ENCODE data around the gene FRG2.
"Not testable (repeated sequence)": the region's sequence is repeated elsewhere in the genome, so short reads cannot be mapped to it uniquely, and the experiment has no call there.

GRCh38 chr4:189985651-189986243, 41.3 kb downstream of the FRG2 start:
- TF ChIP-seq ZC3H10 (CRISPR knock-in tag; IDR thresholded peaks at IDR 0.05); PATZ1 (CRISPR knock-in tag; IDR thresholded peaks at IDR 0.05; ENCODE audit: borderline replicate concordance); ISL1 (CRISPR knock-in tag; IDR thresholded peaks at IDR 0.05); ZFP30 (CRISPR knock-in tag; IDR thresholded peaks at IDR 0.05); ZNF8 (CRISPR knock-in tag; IDR thresholded peaks at IDR 0.05); ARNTL (CRISPR knock-in tag; IDR thresholded peaks at IDR 0.05; ENCODE audit: borderline replicate concordance, low read depth); RARB (CRISPR knock-in tag; IDR thresholded peaks at IDR 0.05); POU6F1 (CRISPR knock-in tag; IDR thresholded peaks at IDR 0.05; ENCODE audit: borderline replicate concordance, low read depth); TOX (CRISPR knock-in tag; IDR thresholded peaks at IDR 0.05; ENCODE audit: borderline replicate concordance); OSR1 (CRISPR knock-in tag; IDR thresholded peaks at IDR 0.05): not testable (repeated sequence)
- TF ChIP-seq, protein P1, sequence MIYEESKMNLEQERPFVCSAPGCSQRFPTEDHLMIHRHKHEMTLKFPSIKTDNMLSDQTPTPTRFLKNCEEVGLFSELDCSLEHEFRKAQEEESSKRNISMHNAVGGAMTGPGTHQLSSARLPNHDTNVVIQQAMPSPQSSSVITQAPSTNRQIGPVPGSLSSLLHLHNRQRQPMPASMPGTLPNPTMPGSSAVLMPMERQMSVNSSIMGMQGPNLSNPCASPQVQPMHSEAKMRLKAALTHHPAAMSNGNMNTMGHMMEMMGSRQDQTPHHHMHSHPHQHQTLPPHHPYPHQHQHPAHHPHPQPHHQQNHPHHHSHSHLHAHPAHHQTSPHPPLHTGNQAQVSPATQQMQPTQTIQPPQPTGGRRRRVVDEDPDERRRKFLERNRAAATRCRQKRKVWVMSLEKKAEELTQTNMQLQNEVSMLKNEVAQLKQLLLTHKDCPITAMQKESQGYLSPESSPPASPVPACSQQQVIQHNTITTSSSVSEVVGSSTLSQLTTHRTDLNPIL (CRISPR knock-in tag; IDR thresholded peaks at IDR 0.05; ENCODE audit: low read depth), result not testable (repeated sequence)

All from SK-N-SH treated with all-trans-retinoic acid at 6 μM for 48 hours (cell line).